PC-3 (cell line): ENCODE results near the gene RFTN1. TPM values are rescaled to one million over a fixed set of nuclear protein-coding genes. Genes with fewer than 3 reads are reported as not detected.

Experiments
- ATAC-seq: fragments of 200-7000 bp; cut with Tn5 transposase; 2 replicates; pipeline ENCODE4 v1.9.1; 2020; ENCODE audit warnings: mild to moderate bottlenecking, moderate library complexity
- BruUV-seq: library from RNA; stranded (reverse); fragments of 400-500 nt; replicated peaks from 2 replicates; lab custom pipeline; 2021; lab: Mats Ljungman, UMichigan
- CTCF ChIA-PET: fragments of 300-600 bp; sonication (Branson Sonifier 250); formaldehyde crosslinking; loops from one replicate; lab custom pipeline; 2022; ENCODE audit warnings: antibody characterized with exemption; lab: Charles Lee
- POLR2A ChIA-PET: fragments of 300-600 bp; sonication (Branson Sonifier 250); formaldehyde crosslinking; loops from one replicate; lab custom pipeline; 2022; ENCODE audit warnings: antibody characterized with exemption; ENCODE audit not compliant: unreplicated experiment; lab: Charles Lee
- DNase-seq: peaks from one replicate; pipeline ENCODE4 v3.0.0-alpha.2; 2015
- H2AFZ ChIP-seq: fragments of 300-600 bp; sonication (generic); 2 replicates; pipeline ENCODE4 v1.6.0; 2016; ENCODE audit warnings: antibody characterized with exemption, low read length
- H3F3A ChIP-seq: fragments of 300-600 bp; sonication (generic); one replicate; pipeline ENCODE4 v1.6.0; 2017; ENCODE audit warnings: antibody characterized with exemption, low read length, control low read depth, mild to moderate bottlenecking; ENCODE audit not compliant: unreplicated experiment
- H3K27ac ChIP-seq: fragments of 300-600 bp; sonication (generic); 2 replicates; pipeline ENCODE4 v1.5.1; 2016; ENCODE audit warnings: mild to moderate bottlenecking, low read length
- H3K27me3 ChIP-seq: fragments of 300-600 bp; sonication (generic); 2 replicates; pipeline ENCODE4 v1.6.1; 2016; ENCODE audit warnings: low read length, mixed read lengths
- H3K36me3 ChIP-seq: fragments of 300-600 bp; sonication (generic); 2 replicates; pipeline ENCODE4 v1.6.1; 2016; ENCODE audit warnings: low read depth, mixed run types, low read length, mixed read lengths
- H3K4me1 ChIP-seq: fragments of 300-600 bp; sonication (generic); 2 replicates; pipeline ENCODE4 v1.5.1; 2016; ENCODE audit warnings: low read length; ENCODE audit not compliant: insufficient read depth
- H3K4me2 ChIP-seq: fragments of 300-600 bp; sonication (generic); 2 replicates; pipeline ENCODE4 v1.6.0; 2016; ENCODE audit warnings: low read length
- H3K4me3 ChIP-seq: fragments of 300-600 bp; sonication (generic); 2 replicates; pipeline ENCODE4 v1.5.1; 2016; ENCODE audit warnings: mild to moderate bottlenecking, low read length, mixed read lengths
- H3K79me2 ChIP-seq: fragments of 300-600 bp; sonication (generic); 2 replicates; pipeline ENCODE4 v1.6.1; 2017; ENCODE audit warnings: low read length, mixed read lengths
- H3K9ac ChIP-seq: fragments of 300-600 bp; sonication (generic); 2 replicates; pipeline ENCODE4 v1.6.0; 2016; ENCODE audit warnings: mild to moderate bottlenecking, low read length
- H3K9me2 ChIP-seq: fragments of 300-600 bp; sonication (generic); replicated peaks from 2 replicates; pipeline ENCODE4 v1.6.1; 2016; ENCODE audit warnings: mixed run types, low read length, mixed read lengths
- H3K9me3 ChIP-seq: fragments of 300-600 bp; sonication (generic); 2 replicates; pipeline ENCODE4 v1.6.1; 2016; ENCODE audit warnings: low read length, mixed read lengths
- H4K20me1 ChIP-seq: fragments of 300-600 bp; sonication (generic); 2 replicates; pipeline ENCODE4 v1.6.1; 2016; ENCODE audit warnings: low read length, mixed read lengths
- EZH2 ChIP-seq: fragments of 300-600 bp; sonication (generic); IDR thresholded peaks from one replicate; pipeline ENCODE4 v1.6.1; 2017; ENCODE audit warnings: antibody characterized with exemption, mild to moderate bottlenecking, low read length; ENCODE audit not compliant: unreplicated experiment
- EZH2phosphoT487 ChIP-seq: fragments of 300-600 bp; sonication (generic); IDR thresholded peaks from 2 replicates; pipeline ENCODE4 v1.6.1; 2018; ENCODE audit warnings: mild to moderate bottlenecking, antibody characterized with exemption, low read length, borderline replicate concordance
- intact Hi-C: fragments of 100-400 bp; cut with micrococcal nuclease; formaldehyde crosslinking; loops from 2 replicates; pipeline ENCODE4 v1.9.0; 2023
- total RNA-seq: library from RNA; depleted of rRNA; stranded (reverse); fragments of >200 nt; gene quantifications from 2 replicates; pipeline ENCODE4 v1.2.3, GENCODE V29; 2014
- TF ChIP-seq, protein P1 (sequence below): fragments of 300-600 bp; sonication (generic); conservative IDR thresholded peaks from 2 replicates; pipeline ENCODE4 v1.5.1; 2017; ENCODE audit warnings: antibody characterized with exemption, low read depth, mild to moderate bottlenecking, low read length

RFTN1 gene
- total RNA-seq, 1 experiment from 2014 or later: 9.7 TPM

DNA sequence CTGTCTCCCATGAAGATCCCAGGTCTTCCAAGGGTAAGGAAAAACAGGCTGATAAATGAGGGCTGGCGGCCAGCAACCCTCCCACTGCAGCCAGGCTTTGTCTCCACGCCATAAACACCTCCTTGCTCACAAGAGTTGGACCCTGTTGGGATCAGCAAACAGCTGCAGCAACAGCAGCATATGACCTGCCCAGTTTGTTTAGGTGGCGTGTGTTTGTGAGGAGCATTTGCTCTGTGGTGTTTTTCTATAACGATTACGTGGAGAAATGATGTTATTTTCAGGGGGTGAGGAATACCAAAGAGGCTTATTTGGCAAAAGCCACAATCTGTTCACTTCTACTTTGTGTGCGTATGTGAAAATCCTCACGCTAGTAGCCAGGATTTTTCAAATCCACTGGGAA, 58.5 kb downstream of the RFTN1 start:
- Histone ChIP-seq H3K27me3 (no peaks in the 10 kb centered on the region), H4K20me1 (no peaks in the 10 kb centered on the region), H3K4me3 (no peak overlapping the region), H3K27ac (no peak overlapping the region), H2AFZ (no peak overlapping the region), H3F3A (no peaks in the 10 kb centered on the region), H3K4me2 (no peak overlapping the region), H3K36me3 (no peaks in the 10 kb centered on the region), H3K9ac (no peak overlapping the region), H3K4me1 (peaks cover 26% of the 10 kb centered on the region), H3K9me3 (no peaks in the 10 kb centered on the region), H3K9me2 (no peaks in the 10 kb centered on the region), H3K79me2 (no peaks in the 10 kb centered on the region)
- intact Hi-C loops: no loop called here
- DNase-seq (no peak), ATAC-seq (no peak)
- ChIA-PET POLR2A (no interaction called here), CTCF (no interaction called here)
- BruUV-seq: no TSS peak
- TF ChIP-seq, protein P1, sequence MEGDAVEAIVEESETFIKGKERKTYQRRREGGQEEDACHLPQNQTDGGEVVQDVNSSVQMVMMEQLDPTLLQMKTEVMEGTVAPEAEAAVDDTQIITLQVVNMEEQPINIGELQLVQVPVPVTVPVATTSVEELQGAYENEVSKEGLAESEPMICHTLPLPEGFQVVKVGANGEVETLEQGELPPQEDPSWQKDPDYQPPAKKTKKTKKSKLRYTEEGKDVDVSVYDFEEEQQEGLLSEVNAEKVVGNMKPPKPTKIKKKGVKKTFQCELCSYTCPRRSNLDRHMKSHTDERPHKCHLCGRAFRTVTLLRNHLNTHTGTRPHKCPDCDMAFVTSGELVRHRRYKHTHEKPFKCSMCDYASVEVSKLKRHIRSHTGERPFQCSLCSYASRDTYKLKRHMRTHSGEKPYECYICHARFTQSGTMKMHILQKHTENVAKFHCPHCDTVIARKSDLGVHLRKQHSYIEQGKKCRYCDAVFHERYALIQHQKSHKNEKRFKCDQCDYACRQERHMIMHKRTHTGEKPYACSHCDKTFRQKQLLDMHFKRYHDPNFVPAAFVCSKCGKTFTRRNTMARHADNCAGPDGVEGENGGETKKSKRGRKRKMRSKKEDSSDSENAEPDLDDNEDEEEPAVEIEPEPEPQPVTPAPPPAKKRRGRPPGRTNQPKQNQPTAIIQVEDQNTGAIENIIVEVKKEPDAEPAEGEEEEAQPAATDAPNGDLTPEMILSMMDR: no peak
- no peak for TF ChIP-seq EZH2phosphoT487
- no peak for TF ChIP-seq EZH2

DNA sequence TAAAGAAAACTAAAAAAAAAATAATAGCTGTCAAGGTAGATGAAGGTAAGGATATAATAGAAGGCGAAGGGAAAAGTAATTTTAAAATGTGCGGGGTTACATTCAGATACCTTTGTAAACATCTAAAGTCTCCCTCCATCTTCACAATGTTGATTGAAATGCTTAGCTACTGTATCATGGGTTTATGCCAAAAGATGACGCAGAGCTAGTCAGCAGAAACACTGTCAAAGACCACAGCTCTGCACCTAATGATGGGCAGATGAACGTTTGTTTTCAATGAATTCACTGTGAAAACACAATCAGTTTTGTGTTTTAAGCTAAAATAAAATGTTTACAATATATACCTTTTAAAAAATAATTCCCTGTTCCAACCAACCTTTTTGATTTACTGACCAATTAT, 61.2 kb downstream of the RFTN1 start:
- Histone ChIP-seq H3K4me1 (peaks cover 35% of the 10 kb centered on the region), H3K27me3 (no peaks in the 10 kb centered on the region), H3K27ac (peak overlapping the region; percentile 17; the same call in 1 of the 2 replicates), H3K9ac (no peak overlapping the region), H3K79me2 (no peaks in the 10 kb centered on the region), H3K36me3 (no peaks in the 10 kb centered on the region), H3K4me3 (peak overlapping the region; percentile 16; the same call in 1 of the 2 replicates), H3F3A (peaks cover 6% of the 10 kb centered on the region), H3K9me2 (no peaks in the 10 kb centered on the region), H2AFZ (no peak overlapping the region), H3K4me2 (peak overlapping the region; percentile 46), H3K9me3 (no peaks in the 10 kb centered on the region), H4K20me1 (no peaks in the 10 kb centered on the region)
- DNase-seq (peak; percentile 92), ATAC-seq (peak; percentile 56)
- POLR2A ChIA-PET: interaction anchor here (0.7 kb wide), 1 partner anchor 10 kb away, joined by 4 read pairs; no protein-coding TSS in a partner anchor
- TF ChIP-seq EZH2phosphoT487: no peak
- TF ChIP-seq, protein P1: no peak
- TF ChIP-seq EZH2: no peak
- BruUV-seq: no TSS peak
- intact Hi-C loops: no loop called here
- CTCF ChIA-PET: interaction anchor here (0.7 kb wide), 1 partner anchor 75 kb away, joined by 3 read pairs; no protein-coding TSS in a partner anchor

DNA sequence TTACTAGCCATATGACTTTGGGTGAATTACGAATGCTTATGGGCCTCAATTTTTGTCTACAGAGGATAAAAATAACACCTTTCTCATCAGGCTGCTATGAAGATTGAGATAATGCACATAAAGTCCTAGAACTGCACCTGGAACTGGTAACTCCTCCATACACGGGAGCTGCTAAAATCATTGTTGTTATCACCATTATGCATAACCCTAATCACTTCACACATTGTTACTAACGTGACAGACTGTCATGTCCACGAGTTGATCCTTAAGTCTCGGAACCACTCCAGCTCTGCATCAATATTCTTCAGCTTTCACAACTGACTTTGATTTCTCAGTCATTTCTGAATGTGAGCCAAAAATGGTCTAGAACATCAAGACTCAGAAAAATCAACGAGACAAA, 64.1 kb downstream of the RFTN1 start:
- Histone ChIP-seq H3K4me1 (peaks cover 28% of the 10 kb centered on the region), H3K27ac (peak overlapping the region; percentile 14; the same call in 1 of the 2 replicates), H3K4me2 (peak overlapping the region; percentile 30), H3F3A (peaks cover 6% of the 10 kb centered on the region), H3K9me2 (no peaks in the 10 kb centered on the region), H3K27me3 (no peaks in the 10 kb centered on the region), H2AFZ (no peak overlapping the region), H3K79me2 (no peaks in the 10 kb centered on the region), H3K9ac (no peak overlapping the region), H4K20me1 (no peaks in the 10 kb centered on the region), H3K4me3 (no peak overlapping the region), H3K9me3 (no peaks in the 10 kb centered on the region), H3K36me3 (no peaks in the 10 kb centered on the region)
- no TSS peak for BruUV-seq
- DNase-seq (no peak), ATAC-seq (no peak)
- no peak for TF ChIP-seq EZH2phosphoT487
- no peak for TF ChIP-seq EZH2
- TF ChIP-seq, protein P1: no peak
- ChIA-PET CTCF (no interaction called here), POLR2A (no interaction called here)
- intact Hi-C loops: no loop called here
